Adipocyte (in vitro differentiated cells): Measurements from ENCODE around the gene PLOD2.
"Not testable (repeated sequence)": the region's sequence is repeated elsewhere in the genome, so short reads cannot be mapped to it uniquely, and the experiment has no call there.

ENCODE experiments used
- DNase-seq: peaks from one replicate; pipeline ENCODE4 v3.0.0-alpha.2; 2015; ENCODE audit warnings: low read depth
- H3K27me3 ChIP-seq: replicated peaks from 2 replicates; pipeline ENCODE4 v1.7.0; 2013; ENCODE audit warnings: mild to moderate bottlenecking, low read length, moderate library complexity; ENCODE audit not compliant: control insufficient read depth, insufficient read depth
- H3K36me3 ChIP-seq: 2 replicates; pipeline ENCODE4 v1.7.0; 2013; ENCODE audit warnings: low read length, mild to moderate bottlenecking, moderate library complexity; ENCODE audit not compliant: control insufficient read depth, insufficient read depth, severe bottlenecking
- H3K4me1 ChIP-seq: 2 replicates; pipeline ENCODE4 v1.7.0; 2013; ENCODE audit warnings: mild to moderate bottlenecking, low read length, moderate library complexity; ENCODE audit not compliant: control insufficient read depth, insufficient read depth
- H3K4me3 ChIP-seq: 2 replicates; pipeline ENCODE4 v1.7.0; 2013; ENCODE audit warnings: mild to moderate bottlenecking, low read length, moderate library complexity
- H3K9ac ChIP-seq: 2 replicates; pipeline ENCODE4 v1.7.0; 2013; ENCODE audit warnings: mild to moderate bottlenecking, low read length, moderate library complexity
- H3K9me3 ChIP-seq: 2 replicates; pipeline ENCODE4 v1.7.0; 2013; ENCODE audit warnings: mild to moderate bottlenecking, low read length, moderate library complexity; ENCODE audit not compliant: control insufficient read depth

Gene PLOD2

GRCh38 chr3:146115619-146116018 lies 45.4 kb downstream of the PLOD2 start:
- Histone ChIP-seq H3K9ac (no peak overlapping the region), H3K27me3 (no peaks in the 10 kb centered on the region), H3K9me3 (peaks cover 11% of the 10 kb centered on the region)

GRCh38 chr3:146113804-146114203 lies 47.2 kb downstream of the PLOD2 start:
- H3K9ac ChIP-seq, DNase-seq, H3K27me3 ChIP-seq, H3K4me1 ChIP-seq, H3K4me3 ChIP-seq: not testable (repeated sequence)
- H3K36me3 ChIP-seq, result peaks cover 39% of the 10 kb centered on the region
- peaks cover 11% of the 10 kb centered on the region for H3K9me3 ChIP-seq

More at GRCh38 chr3:146115619-146116018, 45.4 kb downstream of the PLOD2 start:
- DNase-seq, result no peak
- Histone ChIP-seq H3K4me3 (no peak overlapping the region), H3K36me3 (peaks cover 32% of the 10 kb centered on the region), H3K4me1 (peaks cover 8% of the 10 kb centered on the region)

- H3K4me1 ChIP-seq, result peaks cover 10% of the 10 kb centered on the region
- DNase-seq, result no peak
- peaks cover 33% of the 10 kb centered on the region for H3K36me3 ChIP-seq
- H3K4me3 ChIP-seq, result no peak overlapping the region
- no peaks in the 10 kb centered on the region for H3K27me3 ChIP-seq
- H3K9me3 ChIP-seq, result peaks cover 8% of the 10 kb centered on the region
- H3K9ac ChIP-seq, result no peak overlapping the region
Measured at GRCh38 chr3:146111337-146111736, 49.6 kb downstream of the PLOD2 start.

- H3K36me3 ChIP-seq, result peaks cover 38% of the 10 kb centered on the region
- H3K9me3 ChIP-seq, result peaks cover 7% of the 10 kb centered on the region
- no peak overlapping the region for H3K4me3 ChIP-seq
- H3K4me1 ChIP-seq, result peaks cover 10% of the 10 kb centered on the region
- no peak for DNase-seq
- H3K27me3 ChIP-seq, result no peaks in the 10 kb centered on the region
- H3K9ac ChIP-seq, result no peak overlapping the region
Measured at GRCh38 chr3:146110161-146110560, 50.8 kb downstream of the PLOD2 start.

GRCh38 chr3:146106986-146107385 lies 54.0 kb downstream of the PLOD2 start:
- Histone ChIP-seq H3K4me1 (peaks cover 10% of the 10 kb centered on the region), H3K9me3 (no peaks in the 10 kb centered on the region), H3K27me3 (no peaks in the 10 kb centered on the region), H3K4me3 (peak overlapping the region; percentile 48), H3K36me3 (peaks cover 60% of the 10 kb centered on the region), H3K9ac (peak overlapping the region; percentile 32)
- no peak for DNase-seq

- Histone ChIP-seq H3K27me3 (no peaks in the 10 kb centered on the region), H3K9me3 (no peaks in the 10 kb centered on the region)
Measured at GRCh38 chr3:146104068-146104467, 56.9 kb downstream of the PLOD2 start.

GRCh38 chr3:146102885-146103284 lies 58.1 kb downstream of the PLOD2 start:
- DNase-seq, result no peak
- Histone ChIP-seq H3K4me1 (peaks cover 10% of the 10 kb centered on the region), H3K9me3 (no peaks in the 10 kb centered on the region), H3K9ac (no peak overlapping the region), H3K27me3 (no peaks in the 10 kb centered on the region), H3K4me3 (no peak overlapping the region), H3K36me3 (peaks cover 55% of the 10 kb centered on the region)

More at GRCh38 chr3:146104068-146104467, 56.9 kb downstream of the PLOD2 start:
- Histone ChIP-seq H3K4me1 (peaks cover 10% of the 10 kb centered on the region), H3K4me3 (no peak overlapping the region), H3K9ac (no peak overlapping the region), H3K36me3 (peaks cover 64% of the 10 kb centered on the region)
- no peak for DNase-seq

GRCh38 chr3:146101538-146101937 lies 59.4 kb downstream of the PLOD2 start:
- no peaks in the 10 kb centered on the region for H3K27me3 ChIP-seq
- peaks cover 3% of the 10 kb centered on the region for H3K4me1 ChIP-seq
- H3K9me3 ChIP-seq, result no peaks in the 10 kb centered on the region
- peaks cover 55% of the 10 kb centered on the region for H3K36me3 ChIP-seq
- no peak for DNase-seq
- H3K4me3 ChIP-seq, result no peak overlapping the region
- H3K9ac ChIP-seq, result no peak overlapping the region

GRCh38 chr3:146100825-146101444 lies 60.0 kb downstream of the PLOD2 start:
- H3K9ac ChIP-seq, result no peak overlapping the region
- H3K36me3 ChIP-seq, result peaks cover 49% of the 10 kb centered on the region
- H3K9me3 ChIP-seq, result no peaks in the 10 kb centered on the region
- no peak overlapping the region for H3K4me3 ChIP-seq
- no peaks in the 10 kb centered on the region for H3K4me1 ChIP-seq
- no peaks in the 10 kb centered on the region for H3K27me3 ChIP-seq
- DNase-seq, result no peak

GRCh38 chr3:146100180-146100579 lies 60.8 kb downstream of the PLOD2 start:
- H3K9me3 ChIP-seq, result no peaks in the 10 kb centered on the region
- no peak overlapping the region for H3K4me3 ChIP-seq
- no peak for DNase-seq
- peaks cover 46% of the 10 kb centered on the region for H3K36me3 ChIP-seq
- H3K9ac ChIP-seq, result no peak overlapping the region
- H3K27me3 ChIP-seq, result no peaks in the 10 kb centered on the region
- no peaks in the 10 kb centered on the region for H3K4me1 ChIP-seq

- no peaks in the 10 kb centered on the region for H3K9me3 ChIP-seq
Measured at GRCh38 chr3:146099316-146099715, 61.7 kb downstream of the PLOD2 start.

GRCh38 chr3:146093896-146094295 lies 67.1 kb downstream of the PLOD2 start:
- no peaks in the 10 kb centered on the region for H3K9me3 ChIP-seq
- peaks cover 15% of the 10 kb centered on the region for H3K4me1 ChIP-seq
- DNase-seq, result peak; percentile 40
- no peaks in the 10 kb centered on the region for H3K27me3 ChIP-seq
- no peak overlapping the region for H3K9ac ChIP-seq
- H3K36me3 ChIP-seq, result peaks cover under 1% of the 10 kb centered on the region
- no peak overlapping the region for H3K4me3 ChIP-seq

More at GRCh38 chr3:146099316-146099715, 61.7 kb downstream of the PLOD2 start:
- peaks cover under 1% of the 10 kb centered on the region for H3K4me1 ChIP-seq
- H3K9ac ChIP-seq, result no peak overlapping the region
- no peak for DNase-seq
- H3K36me3 ChIP-seq, result peaks cover 38% of the 10 kb centered on the region
- H3K4me3 ChIP-seq, result no peak overlapping the region
- no peaks in the 10 kb centered on the region for H3K27me3 ChIP-seq
